H1 (cell line): ENCODE results near the gene FSIP1. TPM values are rescaled to one million over a fixed set of nuclear protein-coding genes. Genes with fewer than 3 reads are reported as not detected.

ENCODE experiments used
- BACH1 ChIP-seq: IDR thresholded peaks from 2 replicates; pipeline ENCODE4 v1.6.1; 2012; ENCODE audit warnings: low read length, improper control_type of control experiment
- CHD1 ChIP-seq: IDR thresholded peaks from 2 replicates; pipeline ENCODE4 v1.6.1; 2012; ENCODE audit warnings: low read depth, low read length, improper control_type of control experiment
- CREB1 ChIP-seq: IDR thresholded peaks from 2 replicates; pipeline ENCODE4 v1.6.1; 2012; ENCODE audit warnings: inconsistent platforms
- KDM5A ChIP-seq: fragments of 200-600 bp; IDR thresholded peaks from 2 replicates; pipeline ENCODE4 v1.7.1; 2012; ENCODE audit warnings: mild to moderate bottlenecking, low read length, inconsistent platforms, mixed read lengths
- NANOG ChIP-seq: IDR thresholded peaks from 2 replicates; pipeline ENCODE4 v1.6.1; 2011; ENCODE audit warnings: low read length, low read depth, mild to moderate bottlenecking, inconsistent platforms; ENCODE audit not compliant: insufficient read depth, poor library complexity, severe bottlenecking
- POLR2AphosphoS5 ChIP-seq: IDR thresholded peaks from 2 replicates; pipeline ENCODE4 v1.6.1; 2011; ENCODE audit warnings: low read depth, low read length
- RBBP5 ChIP-seq: IDR thresholded peaks from 2 replicates; pipeline ENCODE4 v1.7.1; 2012; ENCODE audit warnings: low read depth, mild to moderate bottlenecking, inconsistent platforms, low read length, moderate library complexity, borderline replicate concordance
- SP2 ChIP-seq: IDR thresholded peaks from 2 replicates; pipeline ENCODE4 v1.6.1; 2012; ENCODE audit warnings: mild to moderate bottlenecking, low read length, inconsistent platforms
- ZNF274 ChIP-seq: IDR thresholded peaks from 2 replicates; pipeline ENCODE4 v1.7.0; 2012; ENCODE audit warnings: low read length, borderline replicate concordance; ENCODE audit errors: extremely low read depth
- polyA plus RNA-seq, 7 experiments: library from polyadenylated mRNA; depleted of rRNA in 3 of 7; stranded (reverse) in 5 of 7; unstranded in 2 of 7; fragments of >200 nt in 5 of 7; fragments of 200-250 nt in 2 of 7; gene quantifications; 1 replicate in 5 of 7; 2 replicates in 1 of 7; 4 replicates in 1 of 7; pipeline versions ENCODE4 v1.2.1 to v1.2.3, GENCODE V29; 2011 to 2013; ENCODE audit warnings: missing spikeins in 2 of 7, mixed read lengths in 2 of 7
- total RNA-seq: library from RNA; stranded (reverse); fragmentation: NEBNext Ultra II Directional; extraction: Animal tissue kit (Norgen Biotek cat#: 25700); gene quantifications from 2 replicates; pipeline ENCODE4 v1.2.1, GENCODE V29; 2021
- TF ChIP-seq, protein P1 (sequence below): fragments of 300-600 bp; sonication (generic); IDR thresholded peaks from 2 replicates; pipeline ENCODE4 v1.7.1; 2012; ENCODE audit warnings: low read length, moderate library complexity, mild to moderate bottlenecking, inconsistent platforms; ENCODE audit not compliant: insufficient replicate concordance
- TF ChIP-seq, protein P2 (sequence below): IDR thresholded peaks from 2 replicates; pipeline ENCODE4 v1.6.1; 2011; ENCODE audit warnings: low read depth, mild to moderate bottlenecking, low read length; ENCODE audit not compliant: insufficient read depth

Gene FSIP1
- total and polyA plus RNA-seq, 2 of the 8 experiments (the other 6 are each of a cell fraction or from before 2014, with no cell fraction given), result 0.18 to 1.3 TPM

DNA sequence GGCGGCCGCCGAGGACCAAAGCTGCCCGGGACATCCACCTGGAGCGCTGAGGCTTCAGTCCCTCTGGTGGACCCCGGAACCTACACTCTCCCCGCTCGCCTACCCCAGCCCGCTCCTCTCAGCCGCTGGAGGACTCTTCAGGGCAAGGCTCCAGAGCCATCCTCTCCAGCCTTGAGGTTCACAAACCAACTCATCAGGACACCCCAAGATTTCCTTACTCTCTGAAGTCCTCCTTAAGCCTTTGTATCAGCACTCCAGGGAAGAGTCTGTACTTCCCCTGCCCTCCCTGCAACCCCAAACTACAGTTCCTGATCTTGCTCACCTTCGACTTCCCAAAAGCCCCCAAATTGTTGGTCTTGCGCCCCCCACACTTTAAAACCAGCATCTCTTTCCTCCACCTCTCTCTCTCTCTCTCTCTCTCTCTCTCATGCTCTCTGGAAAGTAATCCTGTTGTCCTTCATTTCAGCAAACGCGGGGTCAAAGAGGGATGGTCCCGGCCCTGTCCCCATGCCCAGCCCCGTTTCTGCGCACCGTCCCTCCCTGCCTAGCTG, 201.3 kb downstream of the FSIP1 start (continued):
- TF ChIP-seq, protein P1, sequence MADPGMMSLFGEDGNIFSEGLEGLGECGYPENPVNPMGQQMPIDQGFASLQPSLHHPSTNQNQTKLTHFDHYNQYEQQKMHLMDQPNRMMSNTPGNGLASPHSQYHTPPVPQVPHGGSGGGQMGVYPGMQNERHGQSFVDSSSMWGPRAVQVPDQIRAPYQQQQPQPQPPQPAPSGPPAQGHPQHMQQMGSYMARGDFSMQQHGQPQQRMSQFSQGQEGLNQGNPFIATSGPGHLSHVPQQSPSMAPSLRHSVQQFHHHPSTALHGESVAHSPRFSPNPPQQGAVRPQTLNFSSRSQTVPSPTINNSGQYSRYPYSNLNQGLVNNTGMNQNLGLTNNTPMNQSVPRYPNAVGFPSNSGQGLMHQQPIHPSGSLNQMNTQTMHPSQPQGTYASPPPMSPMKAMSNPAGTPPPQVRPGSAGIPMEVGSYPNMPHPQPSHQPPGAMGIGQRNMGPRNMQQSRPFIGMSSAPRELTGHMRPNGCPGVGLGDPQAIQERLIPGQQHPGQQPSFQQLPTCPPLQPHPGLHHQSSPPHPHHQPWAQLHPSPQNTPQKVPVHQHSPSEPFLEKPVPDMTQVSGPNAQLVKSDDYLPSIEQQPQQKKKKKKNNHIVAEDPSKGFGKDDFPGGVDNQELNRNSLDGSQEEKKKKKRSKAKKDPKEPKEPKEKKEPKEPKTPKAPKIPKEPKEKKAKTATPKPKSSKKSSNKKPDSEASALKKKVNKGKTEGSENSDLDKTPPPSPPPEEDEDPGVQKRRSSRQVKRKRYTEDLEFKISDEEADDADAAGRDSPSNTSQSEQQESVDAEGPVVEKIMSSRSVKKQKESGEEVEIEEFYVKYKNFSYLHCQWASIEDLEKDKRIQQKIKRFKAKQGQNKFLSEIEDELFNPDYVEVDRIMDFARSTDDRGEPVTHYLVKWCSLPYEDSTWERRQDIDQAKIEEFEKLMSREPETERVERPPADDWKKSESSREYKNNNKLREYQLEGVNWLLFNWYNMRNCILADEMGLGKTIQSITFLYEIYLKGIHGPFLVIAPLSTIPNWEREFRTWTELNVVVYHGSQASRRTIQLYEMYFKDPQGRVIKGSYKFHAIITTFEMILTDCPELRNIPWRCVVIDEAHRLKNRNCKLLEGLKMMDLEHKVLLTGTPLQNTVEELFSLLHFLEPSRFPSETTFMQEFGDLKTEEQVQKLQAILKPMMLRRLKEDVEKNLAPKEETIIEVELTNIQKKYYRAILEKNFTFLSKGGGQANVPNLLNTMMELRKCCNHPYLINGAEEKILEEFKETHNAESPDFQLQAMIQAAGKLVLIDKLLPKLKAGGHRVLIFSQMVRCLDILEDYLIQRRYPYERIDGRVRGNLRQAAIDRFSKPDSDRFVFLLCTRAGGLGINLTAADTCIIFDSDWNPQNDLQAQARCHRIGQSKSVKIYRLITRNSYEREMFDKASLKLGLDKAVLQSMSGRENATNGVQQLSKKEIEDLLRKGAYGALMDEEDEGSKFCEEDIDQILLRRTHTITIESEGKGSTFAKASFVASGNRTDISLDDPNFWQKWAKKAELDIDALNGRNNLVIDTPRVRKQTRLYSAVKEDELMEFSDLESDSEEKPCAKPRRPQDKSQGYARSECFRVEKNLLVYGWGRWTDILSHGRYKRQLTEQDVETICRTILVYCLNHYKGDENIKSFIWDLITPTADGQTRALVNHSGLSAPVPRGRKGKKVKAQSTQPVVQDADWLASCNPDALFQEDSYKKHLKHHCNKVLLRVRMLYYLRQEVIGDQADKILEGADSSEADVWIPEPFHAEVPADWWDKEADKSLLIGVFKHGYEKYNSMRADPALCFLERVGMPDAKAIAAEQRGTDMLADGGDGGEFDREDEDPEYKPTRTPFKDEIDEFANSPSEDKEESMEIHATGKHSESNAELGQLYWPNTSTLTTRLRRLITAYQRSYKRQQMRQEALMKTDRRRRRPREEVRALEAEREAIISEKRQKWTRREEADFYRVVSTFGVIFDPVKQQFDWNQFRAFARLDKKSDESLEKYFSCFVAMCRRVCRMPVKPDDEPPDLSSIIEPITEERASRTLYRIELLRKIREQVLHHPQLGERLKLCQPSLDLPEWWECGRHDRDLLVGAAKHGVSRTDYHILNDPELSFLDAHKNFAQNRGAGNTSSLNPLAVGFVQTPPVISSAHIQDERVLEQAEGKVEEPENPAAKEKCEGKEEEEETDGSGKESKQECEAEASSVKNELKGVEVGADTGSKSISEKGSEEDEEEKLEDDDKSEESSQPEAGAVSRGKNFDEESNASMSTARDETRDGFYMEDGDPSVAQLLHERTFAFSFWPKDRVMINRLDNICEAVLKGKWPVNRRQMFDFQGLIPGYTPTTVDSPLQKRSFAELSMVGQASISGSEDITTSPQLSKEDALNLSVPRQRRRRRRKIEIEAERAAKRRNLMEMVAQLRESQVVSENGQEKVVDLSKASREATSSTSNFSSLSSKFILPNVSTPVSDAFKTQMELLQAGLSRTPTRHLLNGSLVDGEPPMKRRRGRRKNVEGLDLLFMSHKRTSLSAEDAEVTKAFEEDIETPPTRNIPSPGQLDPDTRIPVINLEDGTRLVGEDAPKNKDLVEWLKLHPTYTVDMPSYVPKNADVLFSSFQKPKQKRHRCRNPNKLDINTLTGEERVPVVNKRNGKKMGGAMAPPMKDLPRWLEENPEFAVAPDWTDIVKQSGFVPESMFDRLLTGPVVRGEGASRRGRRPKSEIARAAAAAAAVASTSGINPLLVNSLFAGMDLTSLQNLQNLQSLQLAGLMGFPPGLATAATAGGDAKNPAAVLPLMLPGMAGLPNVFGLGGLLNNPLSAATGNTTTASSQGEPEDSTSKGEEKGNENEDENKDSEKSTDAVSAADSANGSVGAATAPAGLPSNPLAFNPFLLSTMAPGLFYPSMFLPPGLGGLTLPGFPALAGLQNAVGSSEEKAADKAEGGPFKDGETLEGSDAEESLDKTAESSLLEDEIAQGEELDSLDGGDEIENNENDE, result peak; percentile 45
- TF ChIP-seq CHD1 (no peak), NANOG (no peak), KDM5A (no peak), POLR2AphosphoS5 (peak; percentile 85), CREB1 (0 out of 2 replicates have a peak, but pooled peaks have one; percentile 4), ZNF274 (no peak), BACH1 (no peak), RBBP5 (no peak), SP2 (no peak)
- TF ChIP-seq, protein P2, sequence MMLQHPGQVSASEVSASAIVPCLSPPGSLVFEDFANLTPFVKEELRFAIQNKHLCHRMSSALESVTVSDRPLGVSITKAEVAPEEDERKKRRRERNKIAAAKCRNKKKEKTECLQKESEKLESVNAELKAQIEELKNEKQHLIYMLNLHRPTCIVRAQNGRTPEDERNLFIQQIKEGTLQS, result no peak
